Measurements from ENCODE around the gene INVS. TPM values are rescaled to one million over a fixed set of nuclear protein-coding genes. Genes with fewer than 3 reads are reported as not detected.

Gene INVS
- total and polyA plus RNA-seq, 4 donors, result 5.7 to 28.1 (median 10.0) TPM

- Histone ChIP-seq H3K9ac (ENCODE audit: low read depth in 1 of 2, low read length in 2 of 2) (no peak overlapping the region), H3K27ac (ENCODE audit: low read depth in 1 of 2, low read length in 2 of 2) (no peak overlapping the region), H3K4me1 (ENCODE audit: control insufficient read depth in 4 of 4, insufficient read depth in 4 of 4, low read length in 3 of 4) (peaks cover 12 to 32% (median 19%) of the 10 kb centered on the region in 4 donors), H3K27me3 (ENCODE audit: control insufficient read depth in 4 of 4, insufficient read depth in 4 of 4, low read length in 3 of 4) (no peaks in the 10 kb centered on the region), H3K4me3 (ENCODE audit: low read depth in 1 of 3, low read length in 3 of 3) (no peak overlapping the region), H3K9me3 (ENCODE audit: control insufficient read depth in 4 of 4, low read length in 3 of 4) (no peaks in the 10 kb centered on the region), H3K36me3 (ENCODE audit: control insufficient read depth in 4 of 4, insufficient read depth in 3 of 4, low read depth in 1 of 4, low read length in 3 of 4) (peaks cover 3 to 38% (median 23%) of the 10 kb centered on the region in 4 donors)
- DNase-seq (ENCODE audit: low spot score), result no peak
- TF ChIP-seq RAD21 (IDR thresholded peaks at IDR 0.05) (no peak), NR2F2 (IDR thresholded peaks at IDR 0.05) (no peak), FOXA1 (IDR thresholded peaks at IDR 0.05) (no peak), ATF3 (IDR thresholded peaks at IDR 0.05) (no peak)
- 64% methylated on average over 4 of the region's 4 CpGs for WGBS
Observed at GRCh38 chr9:100296407-100296806, 197.4 kb downstream of the INVS start.

GRCh38 chr9:100298378-100298777, 199.3 kb downstream of the INVS start:
- H3K9ac ChIP-seq (ENCODE audit: low read depth in 1 of 2, low read length in 2 of 2), result no peak overlapping the region
- H3K9me3 ChIP-seq (ENCODE audit: control insufficient read depth in 4 of 4, low read length in 3 of 4), result no peaks in the 10 kb centered on the region
- TF ChIP-seq HNF4G (IDR thresholded peaks at IDR 0.05), result no peak
- no peak for TF ChIP-seq HNF4A (conservative IDR thresholded peaks at IDR 0.05)
- TF ChIP-seq YY1 (IDR thresholded peaks at IDR 0.05), result no peak
- TF ChIP-seq FOXA1 (IDR thresholded peaks at IDR 0.05), result no peak
- no peak for TF ChIP-seq TAF1 (conservative IDR thresholded peaks at IDR 0.05)
- TF ChIP-seq ATF3 (IDR thresholded peaks at IDR 0.05), result no peak
- TF ChIP-seq SP1 (IDR thresholded peaks at IDR 0.05), result no peak
- TF ChIP-seq NR2F2 (IDR thresholded peaks at IDR 0.05), result no peak
- no peak for TF ChIP-seq EGR1 (IDR thresholded peaks at IDR 0.05; ENCODE audit: low read depth in 2 of 2)
- TF ChIP-seq RXRA (IDR thresholded peaks at IDR 0.05), result no peak
- H3K27me3 ChIP-seq (ENCODE audit: control insufficient read depth in 4 of 4, insufficient read depth in 4 of 4, low read length in 3 of 4), result no peaks in the 10 kb centered on the region
- peaks cover 3 to 33% (median 23%) of the 10 kb centered on the region in 4 donors for H3K36me3 ChIP-seq (ENCODE audit: control insufficient read depth in 4 of 4, insufficient read depth in 3 of 4, low read depth in 1 of 4, low read length in 3 of 4)
- no peak for DNase-seq (ENCODE audit: low spot score)
- no peak overlapping the region for H3K4me3 ChIP-seq (ENCODE audit: low read depth in 1 of 3, low read length in 3 of 3)
- peaks cover 12 to 32% (median 19%) of the 10 kb centered on the region in 4 donors for H3K4me1 ChIP-seq (ENCODE audit: control insufficient read depth in 4 of 4, insufficient read depth in 4 of 4, low read length in 3 of 4)
- no peak overlapping the region for H3K27ac ChIP-seq (ENCODE audit: low read depth in 1 of 2, low read length in 2 of 2)
- WGBS, result 85% methylated on average over 3 of the region's 3 CpGs

GRCh38 chr9:100303747-100304146, 204.7 kb downstream of the INVS start:
- Histone ChIP-seq H3K4me3 (ENCODE audit: low read depth in 1 of 3, low read length in 3 of 3) (no peak overlapping the region), H3K27me3 (ENCODE audit: control insufficient read depth in 4 of 4, insufficient read depth in 4 of 4, low read length in 3 of 4) (no peaks in the 10 kb centered on the region), H3K9me3 (ENCODE audit: control insufficient read depth in 4 of 4, low read length in 3 of 4) (no peaks in the 10 kb centered on the region), H3K36me3 (ENCODE audit: control insufficient read depth in 4 of 4, insufficient read depth in 3 of 4, low read depth in 1 of 4, low read length in 3 of 4) (peaks cover 2 to 30% (median 25%) of the 10 kb centered on the region in 4 donors), H3K4me1 (ENCODE audit: control insufficient read depth in 4 of 4, insufficient read depth in 4 of 4, low read length in 3 of 4) (peaks cover 0 to 2% (median under 1%) of the 10 kb centered on the region in 4 donors), H3K9ac (ENCODE audit: low read depth in 1 of 2, low read length in 2 of 2) (no peak overlapping the region), H3K27ac (ENCODE audit: low read depth in 1 of 2, low read length in 2 of 2) (no peak overlapping the region)
- no peak for DNase-seq (ENCODE audit: low spot score)
- TF ChIP-seq FOXA1 (IDR thresholded peaks at IDR 0.05), result no peak
- TF ChIP-seq GABPA (IDR thresholded peaks at IDR 0.05 in 1 of 2, conservative IDR thresholded peaks at IDR 0.05 in 1 of 2), result no peak
- TF ChIP-seq, protein P1, sequence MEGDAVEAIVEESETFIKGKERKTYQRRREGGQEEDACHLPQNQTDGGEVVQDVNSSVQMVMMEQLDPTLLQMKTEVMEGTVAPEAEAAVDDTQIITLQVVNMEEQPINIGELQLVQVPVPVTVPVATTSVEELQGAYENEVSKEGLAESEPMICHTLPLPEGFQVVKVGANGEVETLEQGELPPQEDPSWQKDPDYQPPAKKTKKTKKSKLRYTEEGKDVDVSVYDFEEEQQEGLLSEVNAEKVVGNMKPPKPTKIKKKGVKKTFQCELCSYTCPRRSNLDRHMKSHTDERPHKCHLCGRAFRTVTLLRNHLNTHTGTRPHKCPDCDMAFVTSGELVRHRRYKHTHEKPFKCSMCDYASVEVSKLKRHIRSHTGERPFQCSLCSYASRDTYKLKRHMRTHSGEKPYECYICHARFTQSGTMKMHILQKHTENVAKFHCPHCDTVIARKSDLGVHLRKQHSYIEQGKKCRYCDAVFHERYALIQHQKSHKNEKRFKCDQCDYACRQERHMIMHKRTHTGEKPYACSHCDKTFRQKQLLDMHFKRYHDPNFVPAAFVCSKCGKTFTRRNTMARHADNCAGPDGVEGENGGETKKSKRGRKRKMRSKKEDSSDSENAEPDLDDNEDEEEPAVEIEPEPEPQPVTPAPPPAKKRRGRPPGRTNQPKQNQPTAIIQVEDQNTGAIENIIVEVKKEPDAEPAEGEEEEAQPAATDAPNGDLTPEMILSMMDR (IDR thresholded peaks at IDR 0.05; ENCODE audit: low read depth, low read length, missing input control), result no peak
- no peak for TF ChIP-seq HNF4G (IDR thresholded peaks at IDR 0.05)
- TF ChIP-seq SP1 (IDR thresholded peaks at IDR 0.05), result no peak
- TF ChIP-seq YY1 (IDR thresholded peaks at IDR 0.05), result no peak
- TF ChIP-seq TAF1 (conservative IDR thresholded peaks at IDR 0.05), result no peak
- WGBS, result 93% methylated on average over 3 of the region's 3 CpGs

All from liver (tissue), 9 donors.